ENCODE measurements around the gene LAMA4. TPM values are rescaled to one million over a fixed set of nuclear protein-coding genes. Genes with fewer than 3 reads are reported as not detected.

The LAMA4 gene
- total and polyA plus RNA-seq, 4 donors: 2.1 to 6.0 (median 3.5) TPM

DNA sequence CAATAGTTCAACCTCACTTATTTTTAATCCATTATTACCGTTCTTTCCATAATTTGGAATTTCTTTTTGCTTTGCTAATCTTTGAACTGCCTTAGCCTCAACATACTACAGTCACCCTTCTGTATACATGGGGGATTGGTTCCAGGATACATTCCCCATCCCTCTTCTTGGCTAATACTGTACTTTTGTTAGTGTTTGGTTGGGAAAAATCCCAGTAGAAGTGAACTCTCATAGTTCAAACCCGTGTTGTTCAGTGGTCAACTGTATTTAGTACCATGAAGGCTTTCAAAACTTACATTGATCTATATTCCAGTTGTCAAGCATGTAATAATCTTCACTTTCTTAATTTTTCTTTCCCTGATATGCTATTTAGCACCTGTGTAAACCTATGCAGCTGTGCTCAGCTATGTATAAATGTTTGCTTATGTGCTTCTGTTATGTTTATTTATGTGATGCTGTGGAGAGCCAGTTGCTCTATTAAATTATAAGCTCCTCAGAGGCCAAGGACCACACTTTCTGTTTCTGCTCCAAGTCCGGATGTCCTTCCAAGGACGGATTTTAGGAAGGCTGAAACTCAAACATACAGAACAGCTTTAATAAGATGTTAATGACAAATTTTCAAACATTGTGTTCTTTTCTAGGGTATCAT, 33.3 kb upstream of the LAMA4 start (continued):
- no peak for TF ChIP-seq ZBTB33 (IDR thresholded peaks at IDR 0.05)
- no peak for TF ChIP-seq GABPA (IDR thresholded peaks at IDR 0.05 in 1 of 2, conservative IDR thresholded peaks at IDR 0.05 in 1 of 2)

GRCh38 chr6:112286500-112287144, 32.3 kb upstream of the LAMA4 start:
- Histone ChIP-seq H3K4me1 (ENCODE audit: control insufficient read depth in 4 of 4, insufficient read depth in 4 of 4, low read length in 3 of 4) (peaks cover 0 to under 1% (median 0%) of the 10 kb centered on the region in 4 donors), H3K9ac (ENCODE audit: low read depth in 1 of 2, low read length in 2 of 2) (no peak overlapping the region), H3K4me3 (ENCODE audit: low read depth in 1 of 3, low read length in 3 of 3) (no peak overlapping the region), H3K36me3 (ENCODE audit: control insufficient read depth in 4 of 4, insufficient read depth in 3 of 4, low read depth in 1 of 4, low read length in 3 of 4) (no peaks in the 10 kb centered on the region), H3K9me3 (ENCODE audit: control insufficient read depth in 4 of 4, low read length in 3 of 4) (no peaks in the 10 kb centered on the region), H3K27me3 (ENCODE audit: control insufficient read depth in 4 of 4, insufficient read depth in 4 of 4, low read length in 3 of 4) (no peaks in the 10 kb centered on the region), H3K27ac (ENCODE audit: low read depth in 1 of 2, low read length in 2 of 2) (no peak overlapping the region)
- no peak for DNase-seq (ENCODE audit: low spot score)
- 75% methylated on average over 1 of the region's 1 CpG for WGBS
- TF ChIP-seq YY1 (IDR thresholded peaks at IDR 0.05): no peak
- TF ChIP-seq RXRA (IDR thresholded peaks at IDR 0.05): no peak
- no peak for TF ChIP-seq ATF3 (IDR thresholded peaks at IDR 0.05)
- TF ChIP-seq TAF1 (conservative IDR thresholded peaks at IDR 0.05): no peak
- TF ChIP-seq NR2F2 (IDR thresholded peaks at IDR 0.05): no peak
- no peak for TF ChIP-seq EGR1 (IDR thresholded peaks at IDR 0.05; ENCODE audit: low read depth in 2 of 2)
- no peak for TF ChIP-seq REST (IDR thresholded peaks at IDR 0.05)
- no peak for TF ChIP-seq RAD21 (IDR thresholded peaks at IDR 0.05)
- no peak for TF ChIP-seq FOXA2 (IDR thresholded peaks at IDR 0.05)
- TF ChIP-seq, protein P1, sequence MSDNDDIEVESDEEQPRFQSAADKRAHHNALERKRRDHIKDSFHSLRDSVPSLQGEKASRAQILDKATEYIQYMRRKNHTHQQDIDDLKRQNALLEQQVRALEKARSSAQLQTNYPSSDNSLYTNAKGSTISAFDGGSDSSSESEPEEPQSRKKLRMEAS (IDR thresholded peaks at IDR 0.05): no peak
- no peak for TF ChIP-seq GABPA (IDR thresholded peaks at IDR 0.05 in 1 of 2, conservative IDR thresholded peaks at IDR 0.05 in 1 of 2)
- TF ChIP-seq HNF4A (conservative IDR thresholded peaks at IDR 0.05): no peak
- no peak for TF ChIP-seq ZBTB33 (IDR thresholded peaks at IDR 0.05)
- no peak for TF ChIP-seq HNF4G (IDR thresholded peaks at IDR 0.05)
- TF ChIP-seq, protein P2, sequence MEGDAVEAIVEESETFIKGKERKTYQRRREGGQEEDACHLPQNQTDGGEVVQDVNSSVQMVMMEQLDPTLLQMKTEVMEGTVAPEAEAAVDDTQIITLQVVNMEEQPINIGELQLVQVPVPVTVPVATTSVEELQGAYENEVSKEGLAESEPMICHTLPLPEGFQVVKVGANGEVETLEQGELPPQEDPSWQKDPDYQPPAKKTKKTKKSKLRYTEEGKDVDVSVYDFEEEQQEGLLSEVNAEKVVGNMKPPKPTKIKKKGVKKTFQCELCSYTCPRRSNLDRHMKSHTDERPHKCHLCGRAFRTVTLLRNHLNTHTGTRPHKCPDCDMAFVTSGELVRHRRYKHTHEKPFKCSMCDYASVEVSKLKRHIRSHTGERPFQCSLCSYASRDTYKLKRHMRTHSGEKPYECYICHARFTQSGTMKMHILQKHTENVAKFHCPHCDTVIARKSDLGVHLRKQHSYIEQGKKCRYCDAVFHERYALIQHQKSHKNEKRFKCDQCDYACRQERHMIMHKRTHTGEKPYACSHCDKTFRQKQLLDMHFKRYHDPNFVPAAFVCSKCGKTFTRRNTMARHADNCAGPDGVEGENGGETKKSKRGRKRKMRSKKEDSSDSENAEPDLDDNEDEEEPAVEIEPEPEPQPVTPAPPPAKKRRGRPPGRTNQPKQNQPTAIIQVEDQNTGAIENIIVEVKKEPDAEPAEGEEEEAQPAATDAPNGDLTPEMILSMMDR (IDR thresholded peaks at IDR 0.05; ENCODE audit: low read depth, low read length, missing input control): no peak

Data from liver (tissue), 9 donors.